ENCODE data around the gene SRSF12.
"Not testable (repeated sequence)": the region's sequence is repeated elsewhere in the genome, so short reads cannot be mapped to it uniquely, and the experiment has no call there.

Gene SRSF12

DNA sequence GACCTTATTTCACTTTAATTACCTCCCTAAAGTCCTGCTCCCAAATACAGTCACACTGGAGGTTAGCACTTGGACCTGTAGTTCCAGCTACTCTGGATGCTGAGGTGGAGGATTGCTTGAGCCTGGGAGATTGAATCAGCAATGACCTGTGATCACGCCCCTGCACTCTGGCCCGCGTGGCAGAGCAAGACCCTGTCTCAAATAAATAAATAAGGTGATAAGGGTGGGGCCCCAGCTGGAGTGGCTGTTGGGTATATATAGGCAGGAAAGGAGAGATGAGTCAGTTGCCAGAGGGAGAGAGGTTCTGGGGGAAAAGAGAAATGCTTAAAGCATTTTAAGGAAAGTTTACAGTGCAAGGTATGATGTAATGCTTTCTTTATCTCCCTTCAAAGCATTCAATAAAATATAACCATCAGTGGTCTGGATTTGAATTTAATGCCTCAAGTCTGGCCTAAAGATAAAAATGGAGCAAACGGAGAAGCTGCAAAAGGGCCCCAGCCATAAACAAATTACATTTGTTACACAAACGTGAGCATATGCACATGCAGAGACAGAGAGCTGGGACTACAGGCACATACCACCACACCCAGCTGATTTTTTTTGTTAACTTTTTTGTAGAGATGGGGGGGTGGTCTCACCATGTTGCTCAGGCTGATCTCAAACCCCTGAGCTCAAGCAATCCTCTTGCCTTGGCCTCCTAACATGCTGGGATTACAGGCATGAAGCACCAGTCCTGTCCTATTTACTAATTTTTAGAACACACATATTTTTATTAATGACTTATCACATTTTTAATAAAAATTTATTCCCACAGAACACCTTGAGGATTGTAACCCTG lies 21.9 kb upstream of the SRSF12 start:
- no peak overlapping the region for H3K4me3 ChIP-seq (ENCODE audit: control insufficient read depth, low read depth, low read length)
- no peak for TF ChIP-seq CTCF (conservative IDR thresholded peaks at IDR 0.05; ENCODE audit: control insufficient read depth, insufficient read depth, low read depth, low read length)
- no peak for DNase-seq (ENCODE audit: low read depth)

- no peak for TF ChIP-seq CTCF (conservative IDR thresholded peaks at IDR 0.05; ENCODE audit: control insufficient read depth, insufficient read depth, low read depth, low read length)
- H3K4me3 ChIP-seq (ENCODE audit: control insufficient read depth, low read depth, low read length), result no peak overlapping the region
- no peak for DNase-seq (ENCODE audit: low read depth)
Measured at GRCh38 chr6:89138173-89138572, 20.3 kb upstream of the SRSF12 start.

DNA sequence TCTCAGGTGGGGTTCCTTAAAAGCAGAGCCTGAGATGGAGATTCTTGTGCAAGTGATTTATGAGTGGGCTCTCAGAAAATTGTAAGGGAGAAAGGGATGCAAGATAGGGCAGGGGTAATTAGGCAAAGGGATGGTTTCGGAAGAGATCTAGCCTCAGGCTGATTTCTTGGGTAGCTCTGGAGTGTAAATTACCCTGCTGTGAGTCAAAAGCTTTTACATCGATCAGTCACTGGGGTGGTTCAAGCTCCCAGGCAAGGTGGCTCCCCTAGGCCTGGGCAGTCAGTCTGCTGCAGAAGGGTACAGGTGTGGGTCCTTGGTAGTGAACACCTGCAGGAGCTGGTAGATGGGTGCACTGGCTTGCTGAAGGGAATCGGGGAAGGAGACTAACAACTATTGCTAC lies 16.9 kb upstream of the SRSF12 start:
- DNase-seq (ENCODE audit: low read depth), result no peak
- no peak for TF ChIP-seq CTCF (conservative IDR thresholded peaks at IDR 0.05; ENCODE audit: control insufficient read depth, insufficient read depth, low read depth, low read length)
- no peak overlapping the region for H3K4me3 ChIP-seq (ENCODE audit: control insufficient read depth, low read depth, low read length)

DNA sequence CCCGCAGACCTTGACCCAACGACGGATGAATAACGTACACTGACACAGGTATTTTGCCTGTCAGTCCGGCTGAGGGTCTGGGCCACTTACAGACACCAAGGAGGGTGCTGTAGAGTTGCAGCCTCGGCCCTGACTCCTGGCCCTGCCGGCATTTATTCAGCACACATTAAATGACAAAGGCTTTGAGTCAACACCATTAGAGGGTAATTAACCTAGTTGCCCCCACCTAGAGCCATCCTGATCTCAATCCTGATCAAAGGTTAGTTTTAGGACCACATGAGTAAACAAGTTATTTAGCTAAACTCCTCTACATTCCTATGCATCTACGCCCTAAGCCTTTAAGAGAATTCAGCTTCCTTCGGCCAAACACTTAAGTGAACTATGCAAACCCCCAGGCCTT lies 16.1 kb upstream of the SRSF12 start:
- no peak for TF ChIP-seq CTCF (conservative IDR thresholded peaks at IDR 0.05; ENCODE audit: control insufficient read depth, insufficient read depth, low read depth, low read length)
- H3K4me3 ChIP-seq (ENCODE audit: control insufficient read depth, low read depth, low read length), result no peak overlapping the region
- no peak for DNase-seq (ENCODE audit: low read depth)

DNA sequence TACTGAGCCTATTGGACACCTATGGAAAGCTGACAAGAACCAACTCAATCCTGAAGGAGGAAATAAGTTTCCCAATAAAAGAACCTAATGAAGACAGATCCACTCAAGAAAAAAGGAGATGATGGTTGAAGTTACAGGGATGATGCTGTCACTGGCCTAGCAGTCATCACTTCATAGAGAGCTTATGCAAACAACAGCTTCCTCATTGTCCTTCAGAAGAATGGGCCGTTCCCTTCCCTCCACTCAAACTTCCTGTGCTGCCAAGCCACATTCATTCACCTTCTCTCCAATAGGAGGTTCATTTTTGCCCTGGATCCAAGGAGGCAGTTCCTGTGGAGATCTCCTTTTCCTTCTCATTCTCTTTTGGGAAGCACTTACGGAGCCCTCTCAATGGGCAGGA lies 14.2 kb upstream of the SRSF12 start:
- H3K4me3 ChIP-seq (ENCODE audit: control insufficient read depth, low read depth, low read length), result no peak overlapping the region
- no peak for TF ChIP-seq CTCF (conservative IDR thresholded peaks at IDR 0.05; ENCODE audit: control insufficient read depth, insufficient read depth, low read depth, low read length)
- DNase-seq (ENCODE audit: low read depth), result no peak

- DNase-seq (ENCODE audit: low read depth), result no peak
- no peak for TF ChIP-seq CTCF (conservative IDR thresholded peaks at IDR 0.05; ENCODE audit: control insufficient read depth, insufficient read depth, low read depth, low read length)
Measured at GRCh38 chr6:89131599-89131998, 13.7 kb upstream of the SRSF12 start.

GRCh38 chr6:89128256-89128671 lies 10.4 kb upstream of the SRSF12 start:
- not testable (repeated sequence) for DNase-seq (ENCODE audit: low read depth); H3K4me3 ChIP-seq (ENCODE audit: control insufficient read depth, low read depth, low read length)

More at GRCh38 chr6:89131599-89131998, 13.7 kb upstream of the SRSF12 start:
- no peak overlapping the region for H3K4me3 ChIP-seq (ENCODE audit: control insufficient read depth, low read depth, low read length)

All from fibroblast of mammary gland (primary cell).